Skeletal muscle tissue (tissue), 4 donors: ENCODE measurements around the gene RNF43. TPM values are rescaled to one million over a fixed set of nuclear protein-coding genes. Genes with fewer than 3 reads are reported as not detected.

Experiments
- H3K27ac ChIP-seq: one replicate; pipeline ENCODE4 v1.7.0; 2013; ENCODE audit warnings: mild to moderate bottlenecking, low read depth, low read length, inconsistent platforms
- H3K27me3 ChIP-seq, 3 donors: one replicate each; pipeline ENCODE4 v1.7.0; 2013; ENCODE audit warnings: low read length in 3 of 3; ENCODE audit not compliant: control insufficient read depth in 3 of 3, insufficient read depth in 3 of 3
- H3K36me3 ChIP-seq, 3 donors: one replicate each; pipeline ENCODE4 v1.7.0; 2013; ENCODE audit warnings: low read length in 3 of 3; ENCODE audit not compliant: control insufficient read depth in 3 of 3, insufficient read depth in 3 of 3
- H3K4me1 ChIP-seq, 3 donors: one replicate each; pipeline ENCODE4 v1.7.0; 2013; ENCODE audit warnings: low read length in 3 of 3, mild to moderate bottlenecking in 3 of 3; ENCODE audit not compliant: control insufficient read depth in 3 of 3, insufficient read depth in 3 of 3
- H3K4me3 ChIP-seq, 3 donors: one replicate each; pipeline ENCODE4 v1.7.0; 2013; ENCODE audit warnings: low read length in 3 of 3
- H3K9ac ChIP-seq, 3 donors: one replicate each; pipeline ENCODE4 v1.7.0; 2013; ENCODE audit warnings: low read length in 3 of 3, mild to moderate bottlenecking in 3 of 3, moderate library complexity in 2 of 3, low read depth in 1 of 3
- H3K9me3 ChIP-seq, 3 donors: one replicate each; pipeline ENCODE4 v1.7.0; 2013; ENCODE audit warnings: low read length in 3 of 3; ENCODE audit not compliant: control insufficient read depth in 3 of 3
- total RNA-seq: library from RNA; depleted of rRNA; stranded (reverse); fragments of >200 nt; gene quantifications from one replicate; pipeline ENCODE4 v1.2.3, GENCODE V29; 2014
- donor health status: Osteomylitis.

Gene RNF43
- total RNA-seq, 1 donor from 2014 or later, result not detected

GRCh38 chr17:58383892-58384462 is 33.4 kb downstream of the RNF43 start:
- H3K9ac ChIP-seq, result no peak overlapping the region
- no peak overlapping the region for H3K27ac ChIP-seq
- no peaks in the 10 kb centered on the region for H3K36me3 ChIP-seq
- H3K27me3 ChIP-seq, result peaks cover 0 to 3% (median 0%) of the 10 kb centered on the region in 3 donors
- no peak overlapping the region for H3K4me3 ChIP-seq
- no peaks in the 10 kb centered on the region for H3K9me3 ChIP-seq
- H3K4me1 ChIP-seq, result peaks cover 0 to 3% (median 0%) of the 10 kb centered on the region in 3 donors

GRCh38 chr17:58382872-58383242 is 34.5 kb downstream of the RNF43 start:
- H3K36me3 ChIP-seq, result no peaks in the 10 kb centered on the region
- peaks cover 0 to 3% (median 0%) of the 10 kb centered on the region in 3 donors for H3K4me1 ChIP-seq
- no peak overlapping the region for H3K4me3 ChIP-seq
- peaks cover 0 to 3% (median 0%) of the 10 kb centered on the region in 3 donors for H3K27me3 ChIP-seq
- no peaks in the 10 kb centered on the region for H3K9me3 ChIP-seq
- H3K27ac ChIP-seq, result no peak overlapping the region
- H3K9ac ChIP-seq, result no peak overlapping the region

GRCh38 chr17:58382108-58382871 is 35.0 kb downstream of the RNF43 start:
- no peaks in the 10 kb centered on the region for H3K9me3 ChIP-seq
- H3K4me3 ChIP-seq, result no peak overlapping the region
- no peak overlapping the region for H3K27ac ChIP-seq
- no peaks in the 10 kb centered on the region for H3K36me3 ChIP-seq
- H3K9ac ChIP-seq, result no peak overlapping the region
- no peaks in the 10 kb centered on the region for H3K27me3 ChIP-seq
- H3K4me1 ChIP-seq, result peaks cover 0 to 3% (median 0%) of the 10 kb centered on the region in 3 donors

- no peaks in the 10 kb centered on the region for H3K36me3 ChIP-seq
- H3K9me3 ChIP-seq, result no peaks in the 10 kb centered on the region
- no peak overlapping the region for H3K9ac ChIP-seq
- H3K4me1 ChIP-seq, result peaks cover 0 to 3% (median 0%) of the 10 kb centered on the region in 3 donors
- H3K27me3 ChIP-seq, result no peaks in the 10 kb centered on the region
- H3K27ac ChIP-seq, result no peak overlapping the region
- no peak overlapping the region for H3K4me3 ChIP-seq
Measured at GRCh38 chr17:58381124-58382035, 36.0 kb downstream of the RNF43 start.

DNA sequence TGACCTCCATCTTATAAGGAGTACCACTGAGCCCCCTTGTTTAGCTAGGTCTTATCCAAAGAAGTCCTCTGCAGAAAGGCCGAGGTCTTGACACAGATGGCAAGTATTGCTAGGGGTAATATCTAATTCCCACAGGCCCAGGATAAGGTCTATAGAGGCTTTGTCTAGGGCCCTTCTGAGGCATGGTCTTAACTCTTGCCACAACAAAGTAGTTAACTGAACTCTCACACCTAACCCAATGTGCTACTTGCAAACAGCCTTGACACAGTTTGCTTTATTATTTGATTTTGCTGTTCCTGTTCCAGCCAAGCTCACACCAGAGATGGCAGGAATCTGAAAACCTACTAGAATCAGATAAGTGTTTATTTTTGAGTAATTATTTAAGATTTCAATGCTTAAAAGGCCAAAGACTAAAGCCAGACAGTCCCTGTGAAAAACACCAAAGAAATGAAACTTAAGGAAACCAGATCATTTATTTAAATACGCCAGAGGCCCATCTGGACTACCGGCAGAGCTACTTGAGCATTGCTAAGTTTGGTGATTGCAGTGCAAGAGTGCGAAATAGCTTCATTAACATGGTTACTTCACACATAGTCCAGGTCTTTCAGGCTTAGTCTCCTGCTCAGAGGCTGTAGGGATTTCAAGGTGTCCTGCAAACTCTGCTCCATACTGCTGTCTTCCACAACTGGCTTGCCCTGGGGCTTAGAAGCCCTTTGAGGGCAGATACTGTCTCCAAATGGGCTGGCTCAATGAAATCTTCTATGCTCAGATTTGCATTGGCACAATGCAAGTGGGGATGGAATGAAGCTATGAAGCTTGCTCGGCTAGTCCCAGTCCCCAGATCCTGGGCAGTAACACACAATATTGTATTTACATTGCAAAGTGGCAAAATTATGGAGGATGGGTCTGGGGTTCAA is 36.9 kb downstream of the RNF43 start:
- H3K4me3 ChIP-seq, result no peak overlapping the region
- H3K36me3 ChIP-seq, result no peaks in the 10 kb centered on the region
- H3K4me1 ChIP-seq, result peaks cover 0 to 3% (median 0%) of the 10 kb centered on the region in 3 donors
- H3K27me3 ChIP-seq, result peaks cover 0 to 4% (median 0%) of the 10 kb centered on the region in 3 donors
- no peak overlapping the region for H3K27ac ChIP-seq
- no peaks in the 10 kb centered on the region for H3K9me3 ChIP-seq
- peak overlapping the region in 1 of 3 donors; percentile 4 for H3K9ac ChIP-seq

- Histone ChIP-seq H3K27me3 (peaks cover 0 to 4% (median 0%) of the 10 kb centered on the region in 3 donors), H3K4me1 (peaks cover 0 to 3% (median 0%) of the 10 kb centered on the region in 3 donors), H3K9ac (no peak overlapping the region), H3K4me3 (no peak overlapping the region), H3K27ac (no peak overlapping the region), H3K36me3 (no peaks in the 10 kb centered on the region), H3K9me3 (no peaks in the 10 kb centered on the region)
Measured at GRCh38 chr17:58379511-58379824, 37.9 kb downstream of the RNF43 start.

DNA sequence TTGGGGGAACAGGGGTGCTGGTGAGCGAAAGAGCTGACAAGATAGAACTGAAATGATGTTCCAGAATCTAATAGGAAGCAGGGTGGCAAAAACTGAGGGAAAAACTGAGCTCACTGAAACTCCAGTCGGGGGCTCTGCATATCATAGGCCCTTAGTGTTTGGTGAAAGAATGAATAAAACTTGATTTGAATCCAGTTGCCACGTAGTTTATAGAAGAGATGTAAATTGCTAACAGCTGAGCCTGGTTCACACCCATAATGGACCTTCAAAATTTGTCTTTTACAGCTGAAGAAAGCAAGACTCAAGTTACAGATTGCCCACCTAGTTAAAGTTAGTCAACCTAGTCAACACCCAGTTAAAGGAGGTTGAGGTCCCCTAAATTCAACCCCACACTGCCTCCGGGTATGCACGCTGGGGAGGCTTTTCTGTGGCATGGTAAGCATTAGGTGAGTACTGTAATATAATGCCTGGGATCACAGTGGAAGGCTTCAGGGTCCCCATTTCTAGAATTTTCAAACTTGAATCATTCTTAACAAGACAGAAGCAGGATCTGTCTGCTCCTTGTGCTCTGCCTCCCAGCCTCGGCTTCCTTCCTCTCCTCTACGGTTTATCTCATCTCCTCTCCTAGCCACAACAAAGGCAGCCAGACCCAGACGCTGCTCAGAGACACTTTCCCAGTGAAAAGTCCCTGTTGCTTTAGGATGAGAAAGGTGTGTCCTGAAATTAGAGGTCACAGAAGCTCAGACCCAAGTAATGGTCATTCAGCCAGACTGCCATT is 38.4 kb downstream of the RNF43 start:
- Histone ChIP-seq H3K4me1 (peaks cover 0 to 3% (median 0%) of the 10 kb centered on the region in 3 donors), H3K27ac (no peak overlapping the region), H3K27me3 (peaks cover 0 to 4% (median 0%) of the 10 kb centered on the region in 3 donors), H3K36me3 (no peaks in the 10 kb centered on the region), H3K4me3 (no peak overlapping the region), H3K9ac (no peak overlapping the region), H3K9me3 (no peaks in the 10 kb centered on the region)

DNA sequence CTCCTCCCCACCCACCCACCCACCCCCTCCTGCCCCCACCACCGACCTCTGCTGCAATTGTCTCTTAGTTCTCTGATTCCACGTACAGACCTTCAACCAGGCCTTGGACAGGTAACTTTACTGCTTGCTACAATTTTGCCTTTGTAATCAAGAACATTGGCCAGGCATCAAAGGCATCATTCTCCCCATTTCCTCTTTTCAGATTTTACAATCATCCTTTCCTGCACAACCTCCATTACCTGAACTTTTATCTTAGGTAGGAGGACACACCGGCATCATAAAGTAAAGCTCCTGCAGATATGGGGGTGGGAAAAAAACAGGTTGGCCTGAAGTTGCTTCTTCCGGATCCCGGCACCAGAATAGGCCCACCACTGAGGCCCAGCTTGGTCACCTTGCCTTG is 39.7 kb downstream of the RNF43 start:
- Histone ChIP-seq H3K4me1 (peaks cover 0 to 3% (median 0%) of the 10 kb centered on the region in 3 donors), H3K9me3 (no peaks in the 10 kb centered on the region), H3K4me3 (no peak overlapping the region), H3K36me3 (no peaks in the 10 kb centered on the region), H3K9ac (no peak overlapping the region), H3K27ac (no peak overlapping the region), H3K27me3 (peaks cover 0 to 4% (median 0%) of the 10 kb centered on the region in 3 donors)
